SK-N-SH (cell line): ENCODE results near the gene PHAF1. TPM values are rescaled to one million over a fixed set of nuclear protein-coding genes. Genes with fewer than 3 reads are reported as not detected.

Source experiments
- CTCF ChIA-PET: fragments of 300-600, 350-600 bp; formaldehyde crosslinking; extraction: SDS; loops from one replicate; lab custom pipeline; 2021; lab: Yijun Ruan, JAX
- POLR2A ChIA-PET: fragments of 350-600 bp; sonication (Branson Sonifier 250); formaldehyde crosslinking; extraction: SDS; loops from one replicate; lab custom pipeline; 2020; ENCODE audit warnings: antibody characterized with exemption, inconsistent platforms; lab: Yijun Ruan, JAX
- DNase-seq: peaks from one replicate; pipeline ENCODE4 v3.0.0; 2012
- H2AFZ ChIP-seq: fragments of 200-600 bp; sonication (generic); 2 replicates; pipeline ENCODE4 v1.8.1; 2016; ENCODE audit warnings: antibody characterized with exemption, mild to moderate bottlenecking, low read depth
- H3F3A ChIP-seq: fragments of 200-600 bp; sonication (generic); replicated peaks from 2 replicates; pipeline ENCODE3; 2016; ENCODE audit warnings: antibody characterized with exemption, mild to moderate bottlenecking; ENCODE audit not compliant: insufficient read depth
- H3K27ac ChIP-seq, 2 experiments: fragments of 200-500 bp in 1 of 2; fragments of 200-600 bp in 1 of 2; sonication (Bioruptor generic) in 1 of 2; sonication (generic), shearing (Covaris generic) in 1 of 2; 2 replicates each; pipeline versions ENCODE4 v1.5.1 to v1.6.1; 2014 to 2016; ENCODE audit warnings: low read depth in 2 of 2, inconsistent platforms in 1 of 2, low read length in 1 of 2, mild to moderate bottlenecking in 1 of 2, mixed read lengths in 1 of 2
- H3K27me3 ChIP-seq: fragments of 200-600 bp; sonication (generic), shearing (Covaris generic); 2 replicates; pipeline ENCODE4 v1.6.1; 2016; ENCODE audit warnings: mixed run types; ENCODE audit not compliant: insufficient read depth
- H3K36me3 ChIP-seq, 2 experiments: fragments of 200-500 bp in 1 of 2; fragments of 200-600 bp in 1 of 2; sonication (Bioruptor generic) in 1 of 2; sonication (generic) in 1 of 2; replicated peaks in 1 of 2; 2 replicates each; pipeline versions ENCODE3 to v1.5.1; 2014 to 2016; ENCODE audit warnings: low read length in 1 of 2, mild to moderate bottlenecking in 1 of 2; ENCODE audit not compliant: insufficient read depth in 2 of 2, control insufficient read depth in 1 of 2
- H3K4me1 ChIP-seq, 2 experiments: fragments of 200-500 bp in 1 of 2; fragments of 200-600 bp in 1 of 2; sonication (Bioruptor generic) in 1 of 2; sonication (generic), shearing (Covaris generic) in 1 of 2; 2 replicates each; pipeline versions ENCODE4 v1.5.1 to v1.6.1; 2014 to 2016; ENCODE audit warnings: low read depth in 1 of 2, low read length in 1 of 2, mixed run types in 1 of 2; ENCODE audit not compliant: insufficient read depth in 2 of 2, control insufficient read depth in 1 of 2
- H3K4me2 ChIP-seq: fragments of 200-600 bp; sonication (generic), shearing (Covaris generic); 2 replicates; pipeline ENCODE4 v1.6.1; 2017; ENCODE audit warnings: mixed run types
- H3K4me3 ChIP-seq, 2 experiments: fragments of 200-500 bp in 1 of 2; fragments of 200-600 bp in 1 of 2; sonication (Bioruptor generic) in 1 of 2; sonication (generic), shearing (Covaris generic) in 1 of 2; 2 replicates each; pipeline versions ENCODE4 v1.5.1 to v1.8.1; 2014 to 2016; ENCODE audit warnings: low read depth in 2 of 2, inconsistent platforms in 1 of 2, low read length in 1 of 2, mild to moderate bottlenecking in 1 of 2, mixed read lengths in 1 of 2, moderate library complexity in 1 of 2
- H3K79me2 ChIP-seq: fragments of 200-600 bp; sonication (generic); 2 replicates; pipeline ENCODE4 v1.8.1; 2017; ENCODE audit warnings: mild to moderate bottlenecking; ENCODE audit not compliant: insufficient read depth
- H3K9ac ChIP-seq: fragments of 200-600 bp; sonication (generic); 2 replicates; pipeline ENCODE4 v1.6.1; 2017; ENCODE audit warnings: mixed run types
- H3K9me2 ChIP-seq: fragments of 200-600 bp; sonication (generic); 2 replicates; pipeline ENCODE4 v1.6.1; 2017; ENCODE audit warnings: mixed run types
- H3K9me3 ChIP-seq: fragments of 200-600 bp; sonication (generic); 2 replicates; pipeline ENCODE4 v1.6.1; 2017; ENCODE audit warnings: mixed run types, mild to moderate bottlenecking, moderate library complexity
- H4K20me1 ChIP-seq: fragments of 200-600 bp; sonication (generic); 2 replicates; pipeline ENCODE4 v1.6.1; 2017; ENCODE audit warnings: mild to moderate bottlenecking, mixed run types; ENCODE audit not compliant: insufficient read depth
- CHD2 ChIP-seq: fragments of 150-350 bp; IDR thresholded peaks from 2 replicates; pipeline ENCODE4 v1.6.1; 2018; ENCODE audit warnings: low read length; ENCODE audit not compliant: partially characterized antibody
- ELF1 ChIP-seq: IDR thresholded peaks from 2 replicates; pipeline ENCODE4 v1.4.0; 2012
- EP300 ChIP-seq, 2 experiments: IDR thresholded peaks; 2 replicates each; pipeline versions ENCODE4 v1.4.0 to v1.6.1; 2012; ENCODE audit warnings: borderline replicate concordance in 1 of 2, low read depth in 1 of 2, low read length in 1 of 2
- EZH2phosphoT487 ChIP-seq: fragments of 200-600 bp; sonication (generic); IDR thresholded peaks from 2 replicates; pipeline ENCODE4 v1.6.1; 2017; ENCODE audit warnings: low read depth, mixed run types, mild to moderate bottlenecking, antibody characterized with exemption, moderate library complexity, borderline replicate concordance
- FOSL2 ChIP-seq: IDR thresholded peaks from 2 replicates; pipeline ENCODE4 v1.4.0; 2012; ENCODE audit warnings: low read depth, mild to moderate bottlenecking, moderate library complexity, borderline replicate concordance
- FOXM1 ChIP-seq: IDR thresholded peaks from 2 replicates; pipeline ENCODE4 v1.4.0; 2012; ENCODE audit warnings: low read depth, mild to moderate bottlenecking
- GABPA ChIP-seq: IDR thresholded peaks from 2 replicates; pipeline ENCODE4 v1.4.0; 2012; ENCODE audit warnings: low read depth, mild to moderate bottlenecking
- GATA2 ChIP-seq: sonication (generic); formaldehyde crosslinking; IDR thresholded peaks from 2 replicates; pipeline ENCODE4 v1.5.0; 2020; ENCODE audit warnings: mild to moderate bottlenecking, missing genetic modification reagents
- NRF1 ChIP-seq: IDR thresholded peaks from 2 replicates; pipeline ENCODE4 v1.6.1; 2012; ENCODE audit warnings: low read depth, mild to moderate bottlenecking, low read length
- PBX3 ChIP-seq: IDR thresholded peaks from 2 replicates; pipeline ENCODE4; 2012
- POLR2AphosphoS5 ChIP-seq: IDR thresholded peaks from 2 replicates; pipeline ENCODE4 v1.6.1; 2012; ENCODE audit warnings: low read depth, low read length
- RAD21 ChIP-seq: IDR thresholded peaks from 2 replicates; pipeline ENCODE4 v1.6.1; 2012; ENCODE audit warnings: mild to moderate bottlenecking, low read length
- RCOR1 ChIP-seq: fragments of 150-350 bp; IDR thresholded peaks from 2 replicates; pipeline ENCODE4 v1.6.1; 2017; ENCODE audit warnings: antibody characterized with exemption, low read length
- REST ChIP-seq: IDR thresholded peaks from 2 replicates; pipeline ENCODE4 v1.6.1; 2012; ENCODE audit warnings: mild to moderate bottlenecking, low read depth, low read length, moderate library complexity
- SIN3A ChIP-seq: IDR thresholded peaks from 2 replicates; pipeline ENCODE4 v1.6.1; 2012; ENCODE audit warnings: low read depth, mild to moderate bottlenecking, low read length, moderate library complexity, borderline replicate concordance
- TAF1 ChIP-seq: IDR thresholded peaks from 2 replicates; pipeline ENCODE4 v1.6.1; 2012; ENCODE audit warnings: low read depth, mild to moderate bottlenecking, low read length, moderate library complexity, borderline replicate concordance
- TCF12 ChIP-seq: IDR thresholded peaks from 2 replicates; pipeline ENCODE4 v1.4.0; 2012
- TEAD4 ChIP-seq: IDR thresholded peaks from 2 replicates; pipeline ENCODE4 v1.4.0; 2012; ENCODE audit warnings: mild to moderate bottlenecking, borderline replicate concordance; ENCODE audit not compliant: insufficient read depth
- USF1 ChIP-seq: IDR thresholded peaks from 2 replicates; pipeline ENCODE4 v1.4.0; 2012; ENCODE audit warnings: low read depth, borderline replicate concordance
- ZBTB33 ChIP-seq: IDR thresholded peaks from 2 replicates; pipeline ENCODE4 v1.4.0; 2012; ENCODE audit warnings: low read depth, borderline replicate concordance
- WGBS: methylation state at CpG from one replicate; pipeline ENCODE4 v1.1.6; 2017; ENCODE audit warnings: low lambda C conversion rate; 5-methylcytosine and 5-hydroxymethylcytosine counted together
- polyA plus RNA-seq, 3 experiments: library from polyadenylated mRNA; depleted of rRNA; stranded (reverse); fragments of >200 nt; gene quantifications; 2 replicates each; pipeline ENCODE4 v1.2.3, GENCODE V29; 2012

PHAF1 gene
- polyA plus RNA-seq, 1 of the 3 experiments (the other 2 are of a cell fraction), result 17.3 TPM

- TF ChIP-seq CHD2 (no peak), ZBTB33 (no peak), EP300 (IDR thresholded peaks at IDR 0.05; ENCODE audit: borderline replicate concordance in 1 of 2, low read depth in 1 of 2, low read length in 1 of 2) (no peak), TAF1 (no peak), TEAD4 (no peak), NRF1 (no peak), REST (no peak), FOXM1 (no peak), RCOR1 (no peak), EZH2phosphoT487 (no peak), TCF12 (peak; percentile 82), PBX3 (peak; percentile 47), USF1 (no peak), SIN3A (no peak), ELF1 (no peak), GABPA (no peak), RAD21 (no peak), GATA2 (CRISPR knock-in tag) (no peak), FOSL2 (peak; percentile 42; the same call in 1 of the 2 replicates), POLR2AphosphoS5 (no peak)
- peaks cover 87% of the 10 kb centered on the region for H3K79me2 ChIP-seq
- peaks cover 8% of the 10 kb centered on the region for H4K20me1 ChIP-seq
- no peaks in the 10 kb centered on the region for H3K9me2 ChIP-seq
- H3K9ac ChIP-seq, result 0 out of 2 replicates have a peak overlapping the region, but pooled peaks have one; percentile 28
- 94% methylated on average over 2 of the region's 2 CpGs for WGBS
- peak overlapping the region in 1 of 2 experiments; percentile 77; a peak in 2 of 4 replicates for H3K27ac ChIP-seq
- H3K4me2 ChIP-seq, result peak overlapping the region; percentile 26; the same call in 1 of the 2 replicates
- no peak overlapping the region for H2AFZ ChIP-seq
- H3K4me1 ChIP-seq, result peaks cover 10 to 11% of the 10 kb centered on the region in 2 experiments; a peak in 2 of 4 replicates
- no peaks in the 10 kb centered on the region for H3K36me3 ChIP-seq
- no peaks in the 10 kb centered on the region for H3K9me3 ChIP-seq
- ChIA-PET CTCF (interaction anchor here (0.6 to 1.8 kb wide), 4 partner anchors 41 to 156 kb away, joined by 3 to 7 read pairs (median 3); partner anchors contain the start of gene NOL3), POLR2A (interaction anchor here (0.5 kb wide), 1 partner anchor 186 kb away, joined by 4 read pairs; no protein-coding TSS in a partner anchor)
- H3K27me3 ChIP-seq, result no peaks in the 10 kb centered on the region
- H3F3A ChIP-seq, result peaks cover 19% of the 10 kb centered on the region
- DNase-seq, result no peak
- no peak overlapping the region for H3K4me3 ChIP-seq
Measured at GRCh38 chr16:67114793-67115192, 5.1 kb downstream of the PHAF1 start.
